Stimulated activated CD4-positive, alpha-beta T cell treated with anti-CD3 and anti-CD28 coated beads, Interleukin-12 subunit alpha, Interleukin-12 subunit beta, amount 100 ng/mL, for 4 hours (primary cell): ENCODE measurements around the gene ITGB6.

Experiments used
- DNase-seq: peaks from one replicate; pipeline ENCODE4 v3.0.0-alpha.2; 2020

ITGB6 gene

DNA sequence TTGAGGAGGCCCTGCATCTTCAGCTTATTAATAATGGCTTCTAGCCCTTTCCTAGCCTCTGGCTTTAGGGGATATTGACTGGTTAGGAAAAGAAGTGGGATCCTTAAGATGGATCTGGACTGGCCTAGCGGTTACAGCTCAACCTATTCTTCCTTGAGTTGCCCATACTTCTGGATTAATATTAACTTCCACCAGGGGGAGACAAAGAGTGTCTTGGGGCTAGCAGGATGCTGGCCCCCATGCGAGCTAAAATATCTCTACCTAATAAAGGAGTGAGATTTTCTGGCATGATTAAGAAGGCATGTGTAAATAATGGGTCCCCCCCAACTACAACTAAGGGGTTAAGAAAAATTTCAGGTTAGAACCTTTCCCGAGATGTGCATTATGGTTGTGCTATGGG is 114.4 kb downstream of the ITGB6 start:
- DNase-seq = no peak

DNA sequence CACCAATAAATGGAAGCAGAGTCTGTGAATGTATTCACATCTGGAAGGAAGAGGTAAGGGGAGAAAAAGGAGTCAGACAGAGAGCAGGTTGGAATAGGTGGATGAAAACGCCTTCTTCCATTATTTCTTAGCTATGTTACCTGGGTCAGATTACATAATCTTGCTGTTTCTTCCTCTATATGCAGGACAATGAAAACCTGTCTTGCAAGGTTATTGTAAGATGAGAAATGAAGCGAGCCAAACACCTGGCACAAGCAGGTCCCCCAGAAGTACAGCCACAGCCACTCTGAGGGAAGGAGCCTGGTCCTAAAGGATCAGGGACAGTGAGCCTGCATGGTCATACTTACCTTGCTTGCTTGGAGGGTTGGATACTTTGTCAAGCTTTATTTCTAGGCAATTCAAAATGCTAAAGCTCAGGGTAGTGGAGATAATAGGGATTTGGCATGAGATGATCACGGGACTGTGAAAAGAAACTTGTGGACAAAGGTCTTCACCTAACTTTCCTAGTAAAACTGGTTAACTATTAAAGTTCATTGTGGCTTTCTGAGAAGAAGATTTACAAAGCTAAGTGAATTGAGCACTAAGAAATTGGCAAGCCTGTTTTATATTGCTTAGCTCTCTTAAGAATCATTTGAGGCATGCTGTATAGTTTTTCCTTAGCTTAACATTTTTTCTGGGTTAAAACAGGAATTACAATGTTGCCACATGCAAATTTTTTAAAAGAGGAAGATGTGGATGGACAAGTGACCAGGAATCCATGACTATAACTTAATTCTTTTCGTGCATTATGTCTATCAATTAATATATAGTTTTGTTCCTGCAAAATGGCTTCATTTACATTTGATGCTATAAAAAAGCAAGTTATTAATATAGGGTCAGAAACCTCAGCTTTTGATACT is 121.9 kb downstream of the ITGB6 start:
- no peak for DNase-seq

DNA sequence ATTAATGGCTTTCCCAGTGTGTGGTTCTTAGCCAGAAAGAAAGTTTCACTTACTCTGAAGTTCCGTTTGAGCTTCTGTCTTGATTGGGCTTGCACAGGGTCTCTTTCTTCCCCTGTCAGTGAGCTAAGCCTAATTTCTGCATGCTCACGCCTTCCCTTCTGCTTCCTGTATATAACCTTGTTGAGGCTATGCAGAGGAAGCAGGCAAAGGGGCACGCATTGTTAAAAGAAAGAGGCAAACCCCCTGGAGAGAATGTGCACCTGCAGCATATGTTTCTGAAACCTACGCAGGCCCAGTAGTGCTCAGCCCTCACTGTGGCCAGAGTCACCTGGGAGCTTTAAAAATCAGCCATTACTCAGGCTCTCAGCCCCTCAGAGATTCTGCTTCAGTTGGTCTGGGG is 123.2 kb downstream of the ITGB6 start:
- DNase-seq = no peak

DNA sequence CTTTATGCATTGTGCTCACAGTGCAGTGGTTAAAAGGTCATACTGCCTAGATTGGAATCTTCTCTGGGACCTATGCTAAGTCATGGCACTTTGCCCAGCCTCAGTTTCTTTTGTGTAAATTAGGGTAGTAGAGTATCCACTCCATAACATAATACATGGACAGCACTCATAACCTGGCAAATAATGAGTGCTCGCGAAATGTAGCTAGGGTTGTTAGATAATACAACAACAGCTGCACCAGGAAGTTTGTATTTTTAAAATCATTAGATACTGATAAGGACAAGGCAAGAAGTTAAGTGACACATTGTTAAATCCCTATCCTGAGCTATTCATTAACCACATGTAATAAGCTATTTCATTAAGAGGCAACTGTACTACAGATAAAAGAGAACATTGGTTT is 123.8 kb downstream of the ITGB6 start:
- DNase-seq = no peak

DNA sequence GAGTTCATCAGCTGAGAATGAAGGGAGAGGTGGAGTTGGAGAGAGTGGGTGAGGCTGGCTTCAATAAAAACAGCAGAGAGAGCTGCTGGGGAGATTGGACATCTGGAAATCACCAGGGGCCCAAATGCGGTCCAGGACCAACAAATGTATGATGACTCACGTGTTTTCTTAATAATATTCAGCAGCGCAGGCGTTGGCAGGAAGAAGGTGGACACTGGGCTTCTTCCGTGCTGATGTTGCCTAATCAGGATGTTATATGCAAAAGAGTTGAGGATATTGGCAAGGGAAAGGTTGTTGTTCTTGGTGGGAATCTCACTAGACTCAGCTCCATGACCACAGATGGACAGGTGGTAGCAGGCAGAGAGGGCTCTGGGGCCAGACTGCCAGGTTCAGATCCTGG is 124.9 kb downstream of the ITGB6 start:
- DNase-seq = no peak

DNA sequence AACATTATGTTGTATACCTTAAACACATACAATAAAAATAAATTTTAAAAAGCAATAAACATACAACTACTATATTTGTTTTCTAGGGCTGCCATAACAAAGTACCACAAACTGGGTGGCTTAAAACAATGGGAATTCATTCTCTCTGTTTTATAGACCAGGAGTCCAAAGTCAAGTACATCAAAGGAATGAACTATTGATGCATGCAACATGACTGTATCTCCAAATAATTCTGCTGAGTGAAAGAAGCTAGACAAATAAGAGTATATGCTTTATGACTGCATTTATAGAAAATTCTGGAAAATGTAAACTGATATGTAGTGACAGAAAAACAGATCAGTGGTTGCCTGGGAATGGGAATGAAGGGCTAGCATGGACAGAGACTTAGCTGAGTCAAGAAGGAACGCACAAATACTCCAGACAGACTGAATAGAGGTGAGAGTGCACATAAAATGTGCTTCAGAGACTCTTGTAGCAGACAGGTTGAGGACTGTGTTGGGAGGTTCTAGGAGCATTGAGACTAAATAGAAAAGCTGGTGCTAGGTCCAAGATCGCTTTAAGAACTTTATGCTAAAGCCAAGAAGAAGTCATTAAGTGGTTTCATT is 126.7 kb downstream of the ITGB6 start:
- no peak for DNase-seq

DNA sequence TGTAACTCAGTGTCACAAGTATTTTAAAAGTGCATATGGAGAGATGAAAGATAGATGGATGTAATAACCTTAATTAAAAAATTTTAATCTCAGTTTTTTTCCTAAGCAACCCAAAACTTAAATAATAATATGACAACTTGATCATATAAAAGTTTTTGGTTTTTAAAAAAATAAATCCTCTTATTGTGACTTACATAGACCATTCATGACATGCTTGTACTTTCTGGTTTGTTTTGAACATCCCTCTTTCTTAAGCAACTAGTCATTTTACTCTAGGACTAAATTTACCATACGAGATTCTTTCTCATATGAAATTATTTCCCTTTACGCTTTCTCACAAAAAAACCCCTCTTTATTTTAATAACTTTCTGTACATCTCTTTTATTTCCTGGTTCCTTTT is 131.2 kb downstream of the ITGB6 start:
- DNase-seq = no peak

DNA sequence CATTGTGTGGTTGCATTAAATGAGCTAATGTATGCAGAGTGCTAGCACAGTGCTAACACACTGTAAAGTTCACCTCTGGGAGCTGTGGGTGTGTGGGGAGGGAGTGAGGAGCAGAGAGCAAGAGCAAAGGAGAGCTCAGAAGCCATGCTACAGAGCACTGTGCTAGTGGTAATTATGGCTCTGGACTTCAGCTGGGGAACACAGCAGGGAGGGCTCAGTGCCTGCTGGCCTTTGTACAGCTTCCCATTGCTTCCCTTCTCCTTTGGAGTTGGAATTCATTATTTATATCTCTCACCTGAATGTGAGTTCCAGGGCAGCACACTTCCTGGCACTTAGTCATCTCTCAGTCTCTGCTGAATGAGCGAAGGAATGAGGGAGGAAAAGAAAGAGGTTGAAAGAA is 135.2 kb downstream of the ITGB6 start:
- DNase-seq = no peak

DNA sequence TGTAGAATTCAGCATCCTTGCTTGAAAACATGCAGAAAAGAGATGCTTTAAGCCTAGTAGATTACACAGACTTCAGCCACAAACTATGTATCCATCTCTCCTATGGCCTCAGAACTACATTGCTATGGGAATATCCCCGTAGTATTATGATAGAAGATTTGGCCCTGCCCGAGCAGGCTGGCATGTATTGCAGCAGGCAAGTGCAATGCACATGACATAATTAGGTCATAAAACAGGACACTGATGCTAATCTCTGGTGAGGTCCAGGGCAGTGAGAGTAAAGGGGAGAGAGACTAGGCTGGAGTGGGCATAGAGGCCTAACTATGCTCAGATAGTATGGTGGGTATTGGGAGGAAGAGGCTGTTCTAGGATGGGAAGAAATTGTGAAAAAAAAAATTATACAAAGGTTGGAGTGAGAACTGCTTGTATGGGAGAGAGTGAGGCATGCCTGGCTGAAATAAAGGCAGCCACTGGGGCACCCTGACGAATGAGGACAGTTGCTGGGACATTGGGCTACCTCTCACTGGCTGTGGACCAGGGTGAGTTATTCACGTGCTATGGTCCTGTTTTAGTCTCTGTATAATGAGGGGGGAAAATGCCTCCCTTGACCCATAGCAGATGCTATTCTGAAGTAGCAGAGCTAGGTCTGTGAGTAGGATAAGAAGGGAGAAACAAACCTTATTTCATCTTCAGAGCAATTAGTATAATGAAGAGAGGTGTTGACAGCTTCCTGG is 136.0 kb downstream of the ITGB6 start:
- no peak for DNase-seq

DNA sequence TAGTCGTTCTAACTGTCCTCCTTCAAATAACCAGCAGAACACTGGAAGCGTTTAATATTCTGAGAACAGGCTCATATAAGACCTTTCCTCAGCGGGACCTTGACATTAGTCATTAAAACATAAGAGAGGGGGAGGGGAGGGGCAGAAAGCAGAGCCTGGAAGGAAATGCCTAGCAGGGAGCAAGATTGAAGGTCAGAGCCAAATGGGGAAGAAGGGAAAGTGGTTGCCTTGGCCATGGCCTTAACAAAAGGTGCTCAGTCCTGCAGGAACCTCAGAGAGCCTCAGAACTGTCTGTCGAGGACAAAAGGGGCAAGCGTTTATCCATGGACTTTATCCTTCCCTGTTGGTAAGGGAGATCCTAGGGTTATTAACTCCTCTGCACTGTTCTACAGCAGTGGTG is 136.8 kb downstream of the ITGB6 start:
- DNase-seq = no peak

DNA sequence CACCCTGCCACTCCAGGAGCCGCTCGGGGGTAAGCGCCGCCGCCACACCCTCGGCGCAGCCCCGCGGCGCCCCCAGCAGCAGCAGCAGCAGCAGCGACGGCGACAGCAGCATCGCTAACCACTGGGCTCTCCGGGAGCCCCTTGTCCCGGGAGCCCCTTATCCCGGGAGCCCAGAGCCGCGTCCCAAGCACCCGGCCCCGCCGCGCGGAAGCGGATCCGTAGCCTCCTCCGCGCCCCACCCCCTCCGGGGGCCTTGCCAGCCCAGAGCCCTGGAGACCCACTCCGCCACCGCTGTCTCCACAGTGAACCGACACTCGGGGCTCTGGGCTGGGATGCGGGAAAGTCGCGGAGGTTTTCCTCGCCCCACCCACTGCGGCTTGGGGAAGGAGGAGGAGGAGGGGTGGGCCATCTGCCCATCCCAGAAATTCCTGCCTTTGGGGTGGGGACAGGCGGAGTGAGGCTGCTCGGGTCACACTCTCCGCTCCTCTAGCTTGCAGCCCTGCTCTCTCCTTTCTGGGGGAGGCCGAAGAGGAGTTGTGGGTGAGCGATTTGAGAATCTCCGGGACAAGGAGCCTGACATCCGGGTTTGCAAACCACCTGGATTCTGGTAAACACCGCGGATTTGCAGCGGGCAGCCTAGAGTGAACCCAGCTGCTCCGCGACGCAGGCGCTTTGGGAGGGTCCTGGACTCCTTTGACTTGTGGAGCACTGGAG is 137.6 kb downstream of the ITGB6 start, which contains the start of gene PLA2R1:
PLA2R1 (minus strand) TSS at position 324 of the 714 bp plus-strand sequence; CDS start at position 112, 212 bp downstream.
- no peak for DNase-seq

DNA sequence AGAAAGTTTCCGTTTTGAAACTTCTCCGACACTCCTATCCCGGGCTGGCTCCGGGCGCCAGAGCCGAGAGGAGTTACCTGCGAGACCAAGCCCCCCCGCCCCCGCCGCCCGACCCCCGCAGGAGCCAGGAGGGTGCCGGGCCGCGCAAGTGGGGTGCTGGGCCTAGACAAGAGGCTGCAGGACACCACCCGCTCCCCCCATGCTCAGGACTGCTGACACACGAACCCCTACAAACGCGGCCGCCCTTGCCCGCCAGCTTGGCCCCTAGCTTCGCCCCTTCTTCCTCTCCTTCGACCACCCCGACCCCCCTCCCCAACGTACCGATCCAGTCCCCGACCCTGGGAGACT is 138.2 kb downstream of the ITGB6 start:
- DNase-seq = no peak

DNA sequence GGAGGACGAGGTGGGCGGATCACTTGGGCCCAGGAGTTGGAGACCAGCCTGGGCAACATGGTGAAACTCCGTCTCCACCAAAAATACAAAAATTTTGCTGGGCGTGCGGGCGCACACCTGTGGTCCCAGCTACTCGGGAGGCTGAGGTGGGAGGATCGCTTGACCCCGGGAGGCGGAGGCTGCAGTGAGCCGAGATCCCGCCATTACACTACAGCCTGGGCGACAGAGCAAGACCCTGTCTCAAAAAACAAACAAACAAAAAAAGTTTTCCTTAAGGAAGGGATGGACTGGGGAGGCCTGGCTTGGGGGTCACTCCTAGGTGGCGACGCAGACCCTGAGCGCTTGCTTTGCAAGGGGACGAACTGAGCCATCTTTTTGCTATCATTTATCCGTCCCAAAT is 138.5 kb downstream of the ITGB6 start:
- DNase-seq = no peak

DNA sequence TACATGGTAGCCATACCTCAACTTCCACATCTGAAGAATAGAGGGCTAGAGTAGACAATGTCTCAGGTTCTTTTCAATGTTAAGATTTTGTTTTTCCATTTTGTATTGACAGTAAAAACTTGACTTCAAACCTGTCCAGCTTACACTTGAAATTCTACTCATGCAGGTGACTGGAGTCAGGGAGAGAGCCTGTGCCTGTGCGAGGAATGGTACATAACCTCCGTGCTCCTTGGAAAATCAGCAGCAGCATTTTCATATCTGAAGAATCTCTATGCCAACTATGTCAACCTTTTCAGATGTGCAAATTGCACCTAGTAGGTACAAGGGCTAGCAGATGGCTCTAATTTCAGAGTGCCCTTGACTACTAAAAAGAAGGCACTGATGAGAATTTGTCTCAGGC is 139.8 kb downstream of the ITGB6 start:
- DNase-seq = no peak

DNA sequence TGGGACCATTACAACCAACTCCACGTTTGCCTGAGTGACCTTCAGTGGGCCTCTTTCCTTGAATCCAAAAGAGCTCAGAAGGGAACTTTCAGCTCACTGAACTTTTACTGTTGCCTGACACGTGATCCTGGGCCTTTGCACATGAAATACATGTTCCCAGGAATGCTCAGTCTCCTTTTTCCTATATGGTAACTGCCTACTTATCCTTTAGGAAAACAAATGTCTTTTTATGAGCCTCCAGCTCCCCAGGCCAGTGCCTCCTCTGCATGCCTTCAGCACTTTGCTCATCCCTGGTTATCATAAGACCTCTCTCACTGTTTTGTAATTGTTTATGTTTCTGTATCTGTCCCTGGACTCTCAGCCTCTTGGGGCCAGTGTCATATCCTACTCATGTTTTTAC is 142.7 kb downstream of the ITGB6 start:
- no peak for DNase-seq

DNA sequence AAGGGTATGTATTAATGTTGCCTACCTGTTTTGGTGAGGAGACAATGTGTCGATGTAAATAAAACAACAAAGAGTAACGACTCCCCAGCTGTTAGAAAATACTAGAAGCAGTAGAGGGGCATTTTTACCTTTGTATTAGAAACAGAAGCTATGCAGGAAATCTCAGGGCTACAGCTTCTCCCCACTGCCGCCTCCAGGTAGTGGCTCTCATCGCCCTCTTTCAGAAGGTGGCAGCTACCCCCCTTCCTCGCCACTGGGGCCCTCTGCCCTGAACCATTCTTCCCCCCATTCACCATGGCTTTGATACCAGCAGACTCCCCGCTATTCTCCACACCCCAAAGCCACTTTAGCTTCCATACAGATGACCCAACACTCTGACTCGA is 144.4 kb downstream of the ITGB6 start:
- DNase-seq = no peak

DNA sequence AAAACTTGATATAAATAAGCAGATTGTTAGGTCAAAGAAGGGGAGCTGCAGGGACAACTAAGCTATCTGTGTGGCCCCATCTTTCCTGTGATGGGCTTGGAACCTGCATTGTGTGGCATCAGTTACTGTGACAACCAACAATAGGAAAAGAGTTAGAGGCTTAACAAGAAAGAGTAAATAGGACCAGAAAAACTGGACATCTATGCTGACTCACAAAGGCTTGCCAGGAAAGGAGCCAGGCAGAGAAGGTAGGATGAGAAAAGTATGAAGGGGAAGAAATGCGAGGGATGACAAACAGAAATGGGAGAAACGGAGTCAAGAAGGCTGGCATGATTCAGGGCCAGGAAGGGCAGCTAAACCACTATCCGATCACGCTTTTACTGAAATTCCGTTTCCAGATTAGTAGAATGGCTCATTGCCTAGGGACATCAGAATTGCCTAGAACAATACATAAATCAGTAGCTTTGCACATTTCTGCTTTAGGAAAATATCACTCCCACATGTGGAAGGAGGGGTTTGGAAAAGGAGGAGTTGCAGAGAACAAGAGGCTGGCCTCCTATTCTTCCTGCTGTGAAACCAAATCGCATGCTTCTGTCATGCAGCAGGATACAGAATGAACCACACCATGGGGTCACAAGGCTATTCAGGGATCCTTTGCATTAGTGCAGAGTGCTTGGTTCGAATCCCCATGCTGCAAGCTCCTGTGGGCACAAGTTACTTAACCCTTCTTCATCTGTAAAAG is 144.9 kb downstream of the ITGB6 start:
- DNase-seq = no peak

DNA sequence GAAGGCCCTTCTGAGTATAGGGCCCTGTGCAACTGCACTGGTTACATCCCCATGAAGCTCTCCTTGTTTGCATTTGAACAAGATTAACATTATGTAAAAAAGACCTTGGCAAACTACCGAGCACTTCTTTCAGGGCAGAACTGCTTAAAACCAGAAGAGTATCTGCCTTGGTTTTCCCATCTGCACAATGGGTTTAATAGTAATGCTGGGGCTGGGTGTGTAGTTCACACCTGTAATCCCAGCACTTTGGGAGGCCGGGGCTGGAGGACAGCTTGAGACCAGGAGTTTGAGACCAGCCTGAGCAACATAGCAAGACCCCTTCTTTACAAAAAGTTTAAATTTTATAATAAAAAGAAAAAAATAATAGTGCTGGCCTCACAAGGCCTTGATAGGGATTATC is 146.1 kb downstream of the ITGB6 start:
- no peak for DNase-seq

DNA sequence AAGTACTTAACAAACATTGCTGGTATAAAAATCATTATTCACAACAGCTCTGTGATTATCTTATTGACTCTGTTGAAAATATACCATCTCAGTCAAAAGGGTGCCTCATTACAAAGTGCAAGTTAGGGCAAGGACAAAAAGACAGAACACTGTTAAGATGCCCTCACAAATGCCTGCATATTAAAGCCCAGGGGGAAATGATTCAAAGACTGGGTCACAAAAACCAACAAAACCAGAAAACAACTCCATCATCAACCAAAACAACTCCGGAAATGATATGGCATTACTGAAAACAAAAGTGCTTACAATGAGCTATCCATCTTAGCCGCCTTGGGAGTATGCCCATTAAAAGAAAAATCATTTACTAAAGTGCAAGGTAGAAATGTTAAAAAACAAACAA is 147.5 kb downstream of the ITGB6 start:
- no peak for DNase-seq

DNA sequence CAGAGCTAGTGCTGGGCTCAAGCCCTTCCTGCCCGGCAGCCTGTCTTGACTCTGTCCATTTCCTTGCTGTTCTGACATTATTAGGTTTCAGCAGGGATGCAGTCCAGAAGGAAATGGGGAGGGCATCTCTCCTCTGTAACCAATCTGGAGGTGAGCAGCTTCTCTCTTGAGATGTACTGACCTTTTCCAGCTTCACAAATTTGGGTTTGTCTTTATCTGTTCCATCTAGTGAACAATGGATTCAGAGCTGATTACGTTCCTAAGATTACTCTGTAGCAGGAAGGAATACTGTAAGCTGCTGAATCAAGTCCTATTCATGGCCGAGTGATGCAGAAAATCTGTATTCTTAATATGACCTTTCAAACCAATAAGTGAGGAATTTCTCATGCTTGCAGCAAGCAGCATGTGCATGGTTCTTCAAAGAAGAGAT is 148.7 kb downstream of the ITGB6 start:
- no peak for DNase-seq

DNA sequence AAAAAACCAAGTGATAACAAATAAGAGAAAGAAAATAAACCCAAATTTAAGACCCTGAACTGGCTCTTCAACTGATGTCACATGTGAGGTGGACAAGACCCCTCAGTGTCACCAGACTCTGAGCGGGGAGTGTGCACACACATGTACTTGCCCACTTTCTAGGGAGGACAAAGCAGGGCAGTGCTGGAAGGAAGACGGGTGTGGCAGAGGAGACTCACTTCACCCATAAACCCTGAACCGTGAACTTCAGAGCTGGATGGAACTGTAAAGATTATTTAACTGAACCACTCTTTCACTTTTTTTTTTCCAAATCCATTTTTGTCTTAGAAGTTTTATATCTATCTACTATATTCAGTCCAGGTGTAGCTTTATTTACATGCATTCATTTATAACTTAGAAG is 149.9 kb downstream of the ITGB6 start:
- DNase-seq = no peak
